Stimulated activated CD4-positive, alpha-beta T cell treated with anti-CD3 and anti-CD28 coated beads, Interleukin-12 subunit alpha, Interleukin-12 subunit beta, amount 100 ng/mL, for 48 hours (primary cell): ENCODE data around the gene A3GALT2.

Experiments
- DNase-seq, 3 donors: peaks; one replicate each; pipeline ENCODE4 v3.0.0-alpha.2; 2020; ENCODE audit warnings: low read depth in 2 of 3, low spot score in 1 of 3

Gene A3GALT2

DNA sequence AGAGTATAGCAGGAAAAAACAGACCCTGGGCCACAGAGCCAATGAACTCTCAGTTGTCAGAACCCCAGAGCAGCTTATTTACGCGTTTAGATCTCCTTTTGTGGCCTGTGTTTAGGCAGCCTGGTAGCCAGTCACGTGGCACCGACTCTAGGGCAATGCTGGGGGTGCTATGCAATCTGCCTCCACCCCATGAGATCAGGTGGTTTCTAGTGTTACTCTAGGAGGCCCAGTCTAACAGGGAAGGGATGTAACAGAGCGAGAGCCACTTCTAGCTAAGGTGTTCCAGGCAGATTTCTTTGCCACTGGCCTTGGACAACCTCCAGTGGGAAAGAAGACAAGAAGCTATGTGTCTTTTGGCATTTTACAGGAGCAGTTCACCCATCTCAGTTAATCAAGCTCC, 12.0 kb upstream of the A3GALT2 start:
- DNase-seq = no peak

DNA sequence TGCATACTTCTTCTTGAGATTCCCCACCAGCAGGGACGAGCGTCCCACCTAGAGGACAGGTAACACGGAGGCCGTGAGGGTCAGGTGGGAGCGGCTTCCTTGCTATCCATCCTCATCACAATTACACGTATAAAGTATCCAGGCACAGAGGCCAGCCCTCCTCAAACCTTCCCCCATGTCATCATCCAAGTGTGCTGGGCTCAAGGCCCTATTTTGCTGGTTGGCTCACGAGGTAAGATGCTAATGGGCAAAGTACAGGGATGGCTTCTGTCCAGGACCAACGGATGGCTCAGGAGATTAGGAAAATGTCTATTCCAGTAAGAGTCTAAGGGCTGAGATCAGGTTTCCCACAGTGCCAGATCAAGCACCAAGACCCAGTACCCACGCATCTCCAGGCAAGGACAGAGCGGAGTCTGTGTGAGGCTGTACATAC, 11.5 kb upstream of the A3GALT2 start:
- DNase-seq = no peak

DNA sequence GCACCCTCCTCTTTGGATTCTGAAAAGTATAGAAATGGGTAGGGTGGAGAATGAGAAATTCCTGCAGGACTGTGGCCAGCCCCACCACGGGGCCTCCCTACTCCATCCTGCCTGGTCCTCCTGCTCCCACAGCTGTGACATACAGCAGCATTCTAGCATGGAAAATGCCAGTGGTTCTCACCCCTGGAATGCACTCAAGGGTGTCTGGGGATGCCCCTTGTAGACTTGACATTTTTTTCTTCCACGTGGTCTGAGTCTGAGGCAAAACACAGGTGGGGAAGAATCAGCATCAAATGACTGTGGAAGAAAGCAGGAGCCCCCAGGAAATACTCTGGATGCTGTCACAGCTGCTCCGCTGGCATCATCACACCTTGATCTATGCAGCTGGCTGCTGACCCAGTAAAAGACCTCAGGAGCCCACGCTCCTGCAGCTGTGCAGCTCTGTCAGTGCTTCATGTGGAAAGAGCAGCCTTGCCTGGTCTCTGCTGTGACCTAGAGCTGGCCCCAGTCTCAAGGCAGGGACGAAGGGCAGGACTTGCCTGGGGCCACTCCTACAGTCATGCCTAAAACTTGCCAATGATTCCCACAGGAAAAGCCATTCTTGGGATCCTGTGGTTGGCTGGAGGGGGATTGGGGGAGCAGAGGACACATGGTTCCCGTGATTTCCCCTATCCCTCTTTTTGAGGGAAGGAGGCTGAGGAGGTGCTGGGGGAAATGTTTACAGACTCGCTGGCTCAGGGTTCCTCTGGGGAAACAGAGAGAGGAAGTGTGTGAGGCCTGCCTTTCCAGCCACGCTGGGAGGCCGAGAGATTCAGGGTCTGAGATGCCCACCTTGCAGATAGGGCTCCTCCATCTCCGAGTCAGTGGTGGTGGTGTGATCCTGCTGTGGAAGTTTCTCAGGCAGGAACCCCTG, 10.8 kb upstream of the A3GALT2 start:
- DNase-seq = no peak

DNA sequence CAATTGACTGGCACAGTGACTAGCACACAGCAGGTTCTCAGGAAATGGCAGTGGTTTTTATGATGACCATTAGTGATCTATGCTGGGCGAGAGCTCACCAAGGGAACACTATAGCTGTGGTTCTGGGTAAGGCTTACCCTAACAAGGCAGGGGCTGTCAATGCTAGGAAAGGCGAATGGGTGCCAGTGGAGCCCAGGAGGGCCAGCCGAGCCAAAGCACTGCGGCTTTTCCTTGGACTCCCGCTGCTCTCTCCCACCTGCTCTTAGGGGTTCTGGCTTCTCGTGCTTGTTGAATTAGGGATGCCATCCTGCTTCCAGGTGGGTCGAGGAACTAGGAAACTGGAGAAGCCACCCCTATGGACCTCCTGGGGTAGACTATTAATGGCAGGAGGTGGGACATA, 10.0 kb upstream of the A3GALT2 start:
- DNase-seq = no peak

DNA sequence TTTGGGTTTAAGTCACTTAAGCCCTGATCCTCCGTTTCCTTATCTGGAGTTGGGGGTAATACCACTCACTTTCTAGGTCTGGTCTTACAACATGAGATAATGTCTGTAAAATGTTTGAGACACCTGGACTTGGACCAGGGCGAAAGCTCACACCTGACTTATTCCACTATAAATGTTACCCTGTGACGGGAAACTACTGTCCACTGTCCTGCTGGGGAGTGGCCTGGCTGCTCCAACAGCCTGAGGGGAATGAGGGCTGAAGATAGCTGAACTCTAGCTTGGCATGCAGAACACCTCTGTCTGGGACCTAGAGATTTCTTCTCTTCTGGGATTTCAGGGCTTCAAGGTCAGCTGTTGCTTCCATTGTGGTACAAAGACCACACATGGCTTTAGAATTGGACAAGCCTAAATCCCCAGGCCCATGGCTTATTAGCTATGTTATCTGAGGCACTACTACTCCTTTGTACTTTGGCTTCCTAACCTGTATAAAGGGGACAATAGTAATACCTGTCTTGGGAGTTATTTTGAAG, 9.5 kb upstream of the A3GALT2 start:
- no peak for DNase-seq

DNA sequence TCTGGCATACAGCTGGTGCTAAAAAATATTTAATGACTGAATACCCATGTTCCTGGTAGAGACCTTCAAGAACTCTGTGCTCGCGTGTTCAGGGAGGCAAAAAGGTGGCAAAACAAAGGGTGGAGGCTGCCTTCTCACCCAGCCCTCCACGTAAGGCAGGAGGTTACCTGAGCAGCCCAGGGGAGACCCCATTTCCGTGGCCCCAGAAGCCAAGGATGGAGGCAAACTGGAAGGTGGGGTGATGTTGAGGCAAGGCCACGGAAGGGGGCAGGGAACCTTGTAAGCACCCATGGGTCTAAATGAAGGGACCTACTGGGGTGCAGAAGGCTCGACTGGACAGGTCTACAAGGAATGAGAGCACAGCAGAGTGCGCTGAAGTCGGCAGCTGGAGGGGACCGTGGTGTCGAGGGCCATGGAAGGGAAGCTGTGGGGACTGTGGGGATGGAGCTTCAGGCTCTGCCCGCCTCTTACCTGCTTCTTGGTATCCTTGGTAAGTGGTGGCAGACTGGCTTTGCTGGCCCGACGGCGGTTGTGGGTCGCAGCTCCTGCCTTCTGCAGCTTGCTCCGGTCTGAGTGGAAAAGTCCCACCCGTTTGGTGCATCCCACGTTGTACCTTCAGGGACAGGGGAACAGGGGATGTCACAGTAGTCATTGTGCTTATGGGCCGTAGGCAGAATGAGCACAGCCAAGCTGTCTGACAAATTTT, 8.9 kb upstream of the A3GALT2 start:
- DNase-seq = no peak

DNA sequence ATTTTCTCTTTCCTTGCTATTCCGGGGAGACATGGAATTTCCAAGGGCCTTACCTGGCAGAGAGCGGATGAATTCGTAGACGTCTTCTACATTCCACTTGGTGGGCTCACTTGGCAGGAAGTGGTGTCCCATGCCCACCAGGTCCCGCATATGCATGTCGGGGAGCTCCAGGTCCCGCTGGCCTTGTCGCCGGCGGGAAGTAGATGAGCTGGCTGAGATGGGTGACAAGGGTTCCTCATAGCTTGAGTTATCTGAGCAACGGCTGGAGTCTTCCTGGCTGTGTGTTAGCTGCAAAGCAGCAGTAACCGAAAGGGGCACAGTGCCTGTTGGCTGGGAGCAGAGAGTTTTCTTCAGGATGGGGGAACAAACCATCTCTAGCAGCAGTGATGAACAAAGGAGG, 7.9 kb upstream of the A3GALT2 start:
- DNase-seq = no peak

DNA sequence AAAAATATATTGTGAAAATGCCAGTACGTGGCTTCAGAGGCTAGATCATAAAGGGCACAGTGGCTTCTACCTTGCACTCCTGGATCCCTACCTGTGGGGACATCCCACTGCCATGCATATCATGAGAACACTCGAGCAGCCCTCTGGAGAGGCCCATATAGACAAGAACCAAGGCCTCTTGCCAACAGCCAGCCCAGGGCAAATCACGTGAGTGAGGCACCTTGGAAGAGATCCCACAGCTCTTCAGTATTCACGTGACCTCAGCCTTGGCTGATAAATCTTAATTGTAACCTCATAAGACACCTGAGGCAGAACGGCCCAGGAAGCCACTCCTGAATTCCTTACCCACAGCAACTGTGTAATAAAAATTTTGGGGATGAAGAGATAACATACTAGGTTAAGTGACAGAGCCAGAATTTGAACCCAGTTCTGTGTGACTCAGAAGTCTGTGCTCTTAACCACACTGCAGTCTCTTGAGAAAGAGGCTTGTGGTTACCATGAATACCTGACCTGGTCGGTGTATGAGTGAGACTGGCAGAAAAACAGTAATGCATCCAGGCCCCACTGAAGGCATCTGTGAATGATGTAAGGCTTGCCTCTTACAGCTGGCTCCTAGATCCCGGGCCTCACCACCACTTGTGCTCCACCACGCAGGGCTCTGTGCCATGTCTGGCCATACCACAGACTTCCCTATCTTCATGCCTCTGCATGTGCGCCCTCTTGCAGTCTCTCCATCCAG, 6.9 kb upstream of the A3GALT2 start:
- DNase-seq = no peak

DNA sequence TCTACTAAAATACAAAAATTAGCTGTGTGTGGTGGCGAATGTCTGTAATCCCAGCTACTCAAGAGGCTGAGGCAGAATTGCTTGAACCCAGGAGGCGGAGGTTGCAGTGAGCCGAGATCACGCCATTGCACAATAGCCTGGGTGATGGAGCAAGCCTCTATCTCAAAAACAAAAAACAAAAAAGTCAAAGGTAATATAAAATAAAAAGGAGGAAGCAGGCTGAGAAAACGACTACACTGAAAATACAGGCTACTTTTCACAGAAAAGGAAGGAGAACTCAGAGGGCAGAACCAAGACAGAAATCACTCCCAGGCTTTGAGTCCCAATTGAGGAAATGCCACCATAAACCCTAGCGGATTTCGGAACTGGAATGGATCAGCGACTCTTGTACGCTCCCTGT, 5.9 kb upstream of the A3GALT2 start:
- DNase-seq = no peak

DNA sequence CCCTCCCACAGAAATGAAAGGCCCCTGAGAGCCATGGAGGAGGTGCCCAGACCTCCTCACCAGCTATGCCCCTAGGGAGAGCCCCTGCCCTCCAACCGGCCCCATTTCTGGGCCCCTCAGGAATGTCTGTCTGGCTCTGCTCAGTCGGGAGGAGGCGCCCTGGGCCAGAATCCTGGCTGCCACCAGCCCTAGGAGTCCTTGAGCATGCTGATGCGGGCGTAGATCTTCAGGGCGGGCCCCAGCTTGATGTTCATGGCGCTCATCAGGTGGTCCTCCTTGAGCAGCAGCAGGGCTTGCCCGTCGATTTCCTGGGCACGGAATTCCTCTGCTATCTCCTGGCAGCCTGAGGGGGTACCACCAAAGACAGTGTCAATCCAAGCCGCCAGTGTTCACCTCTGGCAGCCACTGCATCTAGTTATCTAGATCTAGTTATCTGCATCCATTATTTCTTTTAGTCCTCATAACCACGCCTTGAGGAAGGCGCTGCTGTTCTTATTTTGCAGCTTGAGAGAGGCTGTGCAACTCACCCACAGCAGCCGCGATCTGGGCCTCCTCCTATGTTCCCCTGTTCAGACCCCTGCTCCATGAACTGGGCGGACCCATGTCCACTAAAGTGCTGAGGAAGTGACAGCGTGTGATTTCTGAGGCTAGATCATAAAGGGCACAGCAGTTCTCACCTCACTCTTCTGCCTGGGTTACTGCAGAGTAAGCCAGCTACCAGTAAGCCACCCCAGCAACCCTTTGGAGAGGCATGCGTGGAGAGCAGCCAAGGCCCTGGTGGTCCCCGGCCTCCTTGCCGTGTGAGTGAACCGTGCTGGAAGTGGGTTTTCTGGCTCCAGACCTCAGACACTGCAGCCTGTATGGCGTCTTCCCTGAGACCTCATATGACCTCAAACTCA, 4.0 kb upstream of the A3GALT2 start:
- DNase-seq = no peak

DNA sequence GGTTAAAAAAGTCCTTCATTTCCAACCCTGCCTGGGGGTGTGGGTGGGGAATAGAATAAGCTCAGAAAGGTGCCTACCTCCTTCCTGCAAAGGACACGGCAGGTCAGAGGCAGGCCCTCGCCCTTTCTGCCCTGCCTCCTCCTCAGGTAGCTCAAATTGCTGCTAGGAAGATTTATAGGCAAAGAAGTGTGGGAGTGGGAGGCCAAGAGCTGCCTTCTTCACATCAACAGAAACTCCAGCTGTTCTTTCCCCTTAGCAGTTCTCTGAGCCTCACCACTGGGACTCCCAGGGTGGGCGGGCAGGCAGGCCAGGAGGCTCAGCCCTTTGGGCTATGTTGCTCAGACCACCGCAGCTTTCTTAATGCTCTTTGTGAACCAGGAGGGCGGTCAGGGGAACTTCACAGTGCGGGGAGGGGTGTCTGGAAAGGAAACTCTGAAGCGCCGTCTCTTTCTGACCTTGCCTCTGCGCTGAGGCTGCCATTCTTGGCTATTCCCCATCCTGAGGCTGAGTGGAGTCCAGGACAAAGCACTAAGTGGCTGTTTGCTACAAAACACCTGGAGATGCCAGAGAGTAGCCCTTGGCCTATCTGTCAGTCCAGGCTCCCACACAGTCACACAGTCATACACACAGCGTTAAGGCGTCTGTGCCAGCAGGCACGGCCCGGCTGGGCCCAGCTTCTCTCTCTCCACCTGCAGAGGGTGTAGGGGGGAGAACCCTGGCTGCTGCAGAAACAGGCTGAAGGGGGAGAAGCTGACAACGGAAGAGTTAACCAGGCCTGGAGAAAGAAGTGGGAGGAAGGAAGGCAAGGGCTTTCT, 3.0 kb upstream of the A3GALT2 start:
- DNase-seq = no peak

DNA sequence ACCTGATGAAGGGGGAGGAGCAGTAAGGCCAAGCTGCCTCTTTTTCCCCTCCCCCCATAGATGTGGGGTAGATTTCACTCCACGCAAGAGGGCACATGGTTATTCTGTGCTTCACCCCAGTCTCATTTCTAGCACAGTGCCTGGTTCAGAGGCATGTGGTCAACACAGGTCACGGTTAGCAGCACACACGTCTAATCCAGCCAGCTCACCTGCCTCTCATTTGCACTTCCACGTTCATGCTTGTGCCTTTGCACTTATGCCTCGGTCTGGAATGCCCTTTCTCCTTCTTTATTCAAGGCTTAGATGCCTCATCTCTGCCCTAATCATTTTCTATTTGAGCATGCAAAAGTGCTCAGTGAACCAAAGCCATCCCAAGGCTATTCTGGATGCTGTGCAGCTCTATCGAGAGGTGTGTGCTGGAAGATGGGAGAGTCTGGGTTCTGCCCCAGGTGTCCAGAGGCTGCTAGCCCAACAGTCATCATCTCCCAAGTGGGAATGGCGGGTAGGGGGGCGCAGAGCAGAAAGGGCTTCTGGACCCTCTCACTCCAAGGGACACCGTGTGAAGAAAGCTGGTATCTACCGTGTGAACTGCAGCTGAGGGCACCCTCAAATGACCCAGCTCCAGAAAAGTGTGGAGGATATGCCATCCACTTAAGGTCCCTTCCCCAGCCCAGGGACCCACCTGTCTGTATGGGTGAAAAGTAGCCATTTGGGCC, 2.1 kb upstream of the A3GALT2 start:
- DNase-seq = no peak

DNA sequence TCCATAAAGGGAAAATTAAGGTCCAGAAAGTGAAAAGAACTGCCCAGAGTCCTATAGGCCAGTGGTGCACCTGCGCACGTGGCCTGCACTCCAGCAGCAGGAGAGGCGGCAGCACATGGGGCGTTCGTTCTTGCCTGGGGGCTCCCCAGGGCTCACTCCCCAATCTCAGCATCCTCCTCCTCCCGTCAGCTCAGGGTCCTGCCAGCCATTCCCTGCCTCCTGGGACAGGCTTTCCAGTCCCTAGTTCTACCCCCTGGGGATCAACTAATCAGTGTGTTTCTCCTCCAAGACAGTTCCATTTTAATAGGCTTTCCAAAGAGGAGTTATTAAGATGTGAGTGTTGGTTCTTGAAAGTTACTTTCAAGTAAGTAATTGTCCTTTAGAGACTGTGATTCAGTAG, 1.2 kb upstream of the A3GALT2 start:
- no peak for DNase-seq

DNA sequence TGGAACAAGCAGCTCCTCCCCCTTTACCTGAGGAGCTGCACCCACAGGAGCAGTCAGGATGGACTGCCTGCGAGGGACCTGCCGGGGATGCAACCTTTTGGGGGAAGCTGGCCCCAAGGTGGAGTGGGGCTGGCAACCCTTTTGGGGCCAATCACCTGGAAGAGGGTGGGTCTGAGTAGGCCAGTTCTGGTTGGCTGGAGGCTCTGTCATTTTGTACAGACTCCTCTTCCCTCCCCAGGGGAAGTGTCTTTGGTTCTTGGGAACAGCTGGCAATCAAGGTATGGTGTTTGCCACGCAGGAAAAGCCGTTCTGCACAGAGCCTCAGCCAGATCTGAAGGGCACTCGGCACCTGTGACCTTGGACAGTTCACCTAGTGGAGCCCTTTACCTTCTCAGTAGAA, 280 bp upstream of the A3GALT2 start:
- DNase-seq = no peak

DNA sequence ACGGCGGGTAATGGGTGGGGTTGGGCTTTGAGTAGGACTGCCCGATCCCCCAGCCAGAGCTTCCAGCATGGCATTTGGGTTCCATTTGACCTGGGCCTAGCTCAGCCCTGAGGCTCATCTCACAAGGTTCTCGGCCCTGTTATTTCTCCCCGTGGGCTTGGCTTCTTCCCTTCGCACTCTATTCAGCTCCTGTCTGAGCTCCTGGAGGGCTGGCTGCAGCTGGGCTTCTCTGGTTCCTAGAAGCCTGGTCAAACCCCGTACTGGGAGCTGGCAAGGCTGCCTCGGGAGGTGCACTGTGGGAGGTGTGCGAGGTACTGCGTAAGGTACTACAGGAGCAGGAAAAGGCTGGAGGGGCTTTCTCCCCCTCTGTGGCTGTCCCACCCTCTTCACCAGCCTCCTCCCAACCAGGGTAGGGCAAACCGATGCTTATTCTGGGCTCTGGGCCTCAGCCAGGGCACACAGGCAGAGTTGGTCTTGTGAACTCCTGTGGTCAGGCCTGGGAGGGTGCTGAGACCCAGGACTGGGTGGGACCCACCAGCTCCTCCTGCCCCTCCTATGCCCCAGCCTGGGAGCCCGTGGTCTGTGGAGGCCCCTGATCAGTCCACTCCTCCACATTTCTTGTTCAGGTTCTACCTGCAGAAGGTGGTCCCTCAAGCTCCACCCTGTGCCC, 814 bp downstream of the A3GALT2 start:
- DNase-seq = no peak

DNA sequence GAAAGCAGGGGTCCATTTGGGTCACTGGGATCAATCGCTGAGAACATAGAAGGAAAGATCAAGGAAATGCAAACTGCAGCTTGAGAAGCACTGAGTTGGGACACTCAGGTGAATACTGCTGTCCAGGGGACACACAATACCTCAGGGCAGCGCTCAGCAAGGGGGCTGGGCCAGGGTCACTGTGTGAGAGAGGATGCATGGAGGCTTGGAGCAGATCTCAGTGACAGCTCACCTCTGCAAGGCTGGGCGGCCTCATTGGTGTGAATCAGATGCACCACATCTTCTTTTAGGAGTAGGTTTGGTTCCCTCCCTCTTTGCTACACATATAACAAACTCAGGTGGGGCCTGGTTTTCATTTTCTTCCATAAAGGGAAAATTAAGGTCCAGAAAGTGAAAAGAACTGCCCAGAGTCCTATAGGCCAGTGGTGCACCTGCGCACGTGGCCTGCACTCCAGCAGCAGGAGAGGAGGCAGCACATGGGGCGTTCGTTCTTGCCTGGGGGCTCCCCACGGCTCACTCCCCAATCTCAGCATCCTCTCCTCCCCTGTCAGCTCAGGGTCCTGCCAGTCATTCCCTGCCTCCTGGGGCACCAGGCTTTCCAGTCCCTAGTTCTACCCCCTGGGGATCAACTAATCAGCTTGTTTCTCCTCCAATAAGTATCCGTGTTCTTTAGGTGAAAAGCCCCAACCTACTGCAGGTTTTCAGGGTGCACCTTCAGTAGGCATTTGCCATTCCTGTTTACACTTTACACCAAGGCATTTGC, 1.5 kb downstream of the A3GALT2 start:
- no peak for DNase-seq

DNA sequence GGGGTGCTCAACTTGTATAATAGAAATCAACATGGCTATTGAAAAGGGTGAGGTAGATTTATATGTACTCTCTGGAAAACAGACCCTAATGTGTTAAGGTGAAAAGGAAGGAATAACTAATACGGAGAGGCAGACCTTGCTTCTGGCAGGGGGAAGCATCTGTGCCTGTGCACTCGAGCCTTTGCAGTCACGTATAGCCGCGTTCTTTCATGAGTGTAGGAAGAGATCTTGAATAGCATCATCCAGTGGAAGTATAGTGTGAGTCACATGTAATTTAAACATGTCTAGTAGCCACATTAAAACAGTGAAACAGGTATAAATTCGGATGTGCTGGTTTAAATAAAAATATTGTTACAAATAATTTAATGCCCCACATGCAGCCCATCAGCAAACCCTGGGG, 3.0 kb downstream of the A3GALT2 start:
- no peak for DNase-seq

DNA sequence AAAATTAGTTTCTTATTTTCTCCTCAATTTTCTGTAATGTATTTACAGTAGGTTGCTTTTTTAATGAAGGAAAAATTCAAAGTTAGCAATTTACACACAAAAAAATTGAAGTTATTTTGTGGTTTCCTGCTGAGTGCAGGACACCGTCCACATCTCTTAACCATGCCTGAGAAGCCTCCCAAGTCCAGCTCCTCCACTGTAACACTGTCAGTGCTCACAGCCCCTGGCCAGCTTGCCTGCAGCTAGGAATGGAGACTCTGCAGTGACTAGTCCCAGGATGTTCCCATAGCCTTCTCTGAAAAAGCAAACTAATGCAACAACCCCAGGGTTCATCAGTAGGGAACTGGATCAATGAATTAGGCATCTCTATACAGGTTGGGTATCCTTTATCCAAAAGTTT, 3.5 kb downstream of the A3GALT2 start:
- no peak for DNase-seq
